EH (cell line): ENCODE data around the gene RFLNA.

Source experiments
- DNase-seq: peaks from one replicate; pipeline ENCODE4 v3.0.0-alpha.2; 2015; ENCODE audit warnings: low read depth

Gene RFLNA

GRCh38 chr12:124303579-124304313, 8.9 kb downstream of the RFLNA start:
- no peak for DNase-seq

DNA sequence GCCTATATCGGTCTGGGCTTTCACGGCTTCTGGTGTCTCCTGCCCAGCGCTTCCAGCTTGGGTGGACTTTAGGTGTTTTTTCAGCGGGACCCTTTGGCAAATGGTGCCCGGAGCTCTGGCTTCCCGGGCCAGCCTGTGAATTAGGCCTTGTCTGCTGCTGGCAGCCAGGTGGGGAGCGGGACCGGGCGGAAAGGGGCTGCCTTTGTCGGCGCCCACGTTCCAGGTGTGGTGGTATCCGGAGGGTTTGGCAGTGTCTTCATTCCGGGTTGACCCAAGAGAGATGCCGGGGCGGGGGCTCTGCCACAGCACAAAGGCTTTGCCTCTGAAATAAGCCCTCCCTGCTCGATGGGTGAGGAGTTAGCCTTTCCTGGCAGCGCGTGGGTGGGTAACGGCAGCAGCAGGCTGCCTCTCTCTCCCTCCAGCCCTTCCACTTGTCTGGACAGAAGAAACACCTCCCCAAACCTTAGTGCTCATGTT, 9.5 kb downstream of the RFLNA start:
- no peak for DNase-seq

DNA sequence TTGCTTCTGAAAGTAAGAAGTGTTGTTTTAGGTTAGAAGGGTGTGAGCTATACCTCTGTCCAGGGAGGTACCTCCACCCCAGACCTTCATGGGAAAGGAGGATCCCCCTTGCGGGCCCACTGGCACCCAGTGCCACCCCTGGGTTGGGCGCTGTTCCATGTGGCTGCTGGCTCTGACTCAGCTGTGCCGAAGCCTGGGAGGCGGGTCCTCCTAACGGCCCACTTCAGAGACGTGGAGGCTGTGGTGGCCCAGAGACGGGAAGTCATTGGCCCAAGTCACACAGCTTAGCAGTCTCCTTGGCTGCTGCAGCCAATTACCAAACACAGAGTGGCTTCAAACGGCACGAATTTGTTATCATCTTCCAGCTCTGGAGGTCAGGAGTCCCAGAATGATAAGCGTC, 10.2 kb downstream of the RFLNA start:
- no peak for DNase-seq

GRCh38 chr12:124305776-124306685, 11.1 kb downstream of the RFLNA start:
- DNase-seq, result no peak

- no peak for DNase-seq
Observed at GRCh38 chr12:124306686-124307555, 12.0 kb downstream of the RFLNA start.

- DNase-seq, result no peak
Observed at GRCh38 chr12:124307556-124307825, 12.6 kb downstream of the RFLNA start.

GRCh38 chr12:124308741-124309140, 13.8 kb downstream of the RFLNA start:
- no peak for DNase-seq

DNA sequence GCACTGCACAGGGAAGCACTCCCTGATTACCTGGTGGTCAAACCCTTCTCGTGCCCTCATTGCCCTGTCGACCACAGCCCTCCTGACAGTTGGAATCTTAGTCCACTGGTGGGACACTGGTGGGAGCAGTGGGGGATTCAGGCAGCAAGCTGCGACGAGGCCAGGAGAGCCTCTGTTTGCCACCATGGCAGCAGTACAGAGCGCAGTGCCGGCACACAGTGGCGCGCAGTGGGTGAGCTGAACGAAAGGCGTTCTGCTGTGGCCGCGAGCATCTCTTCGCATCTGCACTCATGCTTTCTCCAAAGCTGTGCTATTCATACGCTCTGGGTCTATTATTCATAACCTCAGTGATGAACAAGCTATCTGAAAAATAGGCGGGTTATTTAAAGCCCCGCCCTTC, 14.3 kb downstream of the RFLNA start:
- DNase-seq, result no peak

DNA sequence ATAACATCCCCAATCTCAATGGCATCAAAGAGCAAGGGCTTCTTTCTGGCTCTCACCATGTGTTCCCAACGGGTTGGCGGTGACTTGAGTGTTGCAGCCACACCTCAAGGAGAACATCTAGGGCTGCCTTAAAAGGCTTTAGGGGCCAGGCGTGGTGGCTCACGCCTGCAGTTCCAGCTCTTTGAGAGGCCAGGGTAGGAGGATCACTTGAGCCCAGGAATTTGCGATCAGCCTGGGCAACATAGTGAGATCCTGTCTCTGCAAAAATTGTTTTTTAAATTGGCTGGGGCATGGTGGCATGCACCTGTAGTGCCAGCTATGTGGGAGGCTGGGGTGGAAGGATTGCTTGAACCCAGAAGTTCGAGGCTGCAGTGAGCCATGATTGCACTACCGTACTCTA, 14.9 kb downstream of the RFLNA start:
- DNase-seq, result no peak

DNA sequence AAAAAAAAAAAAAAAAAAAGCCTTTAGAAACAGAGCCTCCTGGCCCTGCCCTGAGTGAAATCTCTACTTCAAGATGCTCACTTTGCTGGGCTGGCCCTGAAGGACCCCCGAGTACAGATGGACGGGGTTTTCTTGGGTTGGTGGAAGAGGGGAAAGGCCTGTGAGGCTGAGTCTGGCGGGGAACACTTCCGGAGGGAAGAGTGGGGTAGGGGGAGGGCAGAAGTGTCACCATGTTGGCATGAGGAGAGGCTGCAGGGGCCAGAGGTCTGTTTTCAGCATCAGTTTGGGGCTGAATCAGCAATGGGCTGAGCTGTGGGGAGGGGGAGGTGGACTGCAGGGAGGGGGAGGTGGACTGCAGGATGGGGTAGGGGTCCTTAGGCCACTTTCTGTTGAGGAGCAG, 15.3 kb downstream of the RFLNA start:
- DNase-seq, result no peak

GRCh38 chr12:124310785-124311184, 15.9 kb downstream of the RFLNA start:
- no peak for DNase-seq

DNA sequence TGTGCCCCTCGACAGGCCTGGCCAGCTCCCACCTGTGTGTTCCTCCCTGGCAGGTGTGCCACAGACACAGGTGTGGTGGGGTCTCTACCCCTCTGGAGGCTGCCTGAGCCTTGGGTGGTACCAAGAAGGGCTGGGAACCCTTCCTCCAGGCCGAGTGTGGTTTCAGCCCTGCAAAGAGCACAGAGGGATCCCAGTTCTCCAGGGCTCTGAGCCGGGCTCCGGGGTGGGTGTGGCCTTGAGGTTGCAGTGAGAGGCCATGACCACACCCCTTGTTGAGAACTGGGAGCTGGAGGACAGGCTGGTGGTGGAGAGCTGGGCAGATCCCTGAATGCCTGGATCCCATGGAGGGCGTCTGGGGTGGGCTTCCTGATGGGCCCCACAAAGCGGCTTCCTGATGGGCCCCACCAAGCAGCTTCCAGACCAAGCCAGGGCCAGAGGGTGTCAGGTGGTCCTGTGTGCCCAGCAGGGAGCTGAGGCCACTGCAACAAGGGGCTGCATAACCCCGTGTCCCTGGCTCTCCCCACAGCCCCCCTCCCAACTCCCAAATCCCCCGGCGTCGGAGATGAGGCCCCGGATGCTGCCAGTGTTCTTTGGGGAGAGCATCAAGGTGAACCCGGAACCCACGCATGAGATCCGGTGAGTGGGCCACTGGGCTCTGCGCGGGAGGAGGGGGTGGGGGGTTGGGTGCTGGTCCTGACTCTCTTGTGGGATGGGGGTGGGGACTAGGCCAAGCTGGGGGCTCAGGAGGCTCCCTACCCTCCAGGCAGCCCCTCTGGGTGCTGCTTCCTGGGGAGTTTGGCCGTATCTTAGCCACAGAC, 16.6 kb downstream of the RFLNA start:
- no peak for DNase-seq

- no peak for DNase-seq
Observed at GRCh38 chr12:124312601-124313000, 17.7 kb downstream of the RFLNA start.

GRCh38 chr12:124314207-124314606, 19.3 kb downstream of the RFLNA start:
- no peak for DNase-seq

DNA sequence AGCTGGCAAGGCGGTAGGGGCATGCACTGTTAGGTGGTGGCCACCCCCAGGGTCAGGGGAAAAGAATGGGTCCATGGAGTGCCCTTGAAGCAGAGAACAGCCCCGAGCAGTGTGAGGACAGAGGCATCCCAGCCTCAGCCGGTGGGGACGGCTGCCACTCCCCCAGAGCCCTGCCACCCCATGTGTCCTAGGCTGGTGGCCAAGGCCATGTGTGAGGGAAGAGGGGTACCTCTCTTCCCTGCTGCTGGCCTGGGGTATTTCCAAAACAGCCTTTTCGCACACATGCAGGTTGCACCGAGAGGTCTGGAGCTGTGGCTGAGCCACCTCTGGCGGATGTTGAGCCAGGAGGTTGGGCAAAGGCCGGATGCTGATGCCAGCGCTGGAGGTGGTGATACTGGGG, 19.9 kb downstream of the RFLNA start:
- DNase-seq, result no peak

- DNase-seq, result no peak
Observed at GRCh38 chr12:124315372-124316044, 20.6 kb downstream of the RFLNA start.

DNA sequence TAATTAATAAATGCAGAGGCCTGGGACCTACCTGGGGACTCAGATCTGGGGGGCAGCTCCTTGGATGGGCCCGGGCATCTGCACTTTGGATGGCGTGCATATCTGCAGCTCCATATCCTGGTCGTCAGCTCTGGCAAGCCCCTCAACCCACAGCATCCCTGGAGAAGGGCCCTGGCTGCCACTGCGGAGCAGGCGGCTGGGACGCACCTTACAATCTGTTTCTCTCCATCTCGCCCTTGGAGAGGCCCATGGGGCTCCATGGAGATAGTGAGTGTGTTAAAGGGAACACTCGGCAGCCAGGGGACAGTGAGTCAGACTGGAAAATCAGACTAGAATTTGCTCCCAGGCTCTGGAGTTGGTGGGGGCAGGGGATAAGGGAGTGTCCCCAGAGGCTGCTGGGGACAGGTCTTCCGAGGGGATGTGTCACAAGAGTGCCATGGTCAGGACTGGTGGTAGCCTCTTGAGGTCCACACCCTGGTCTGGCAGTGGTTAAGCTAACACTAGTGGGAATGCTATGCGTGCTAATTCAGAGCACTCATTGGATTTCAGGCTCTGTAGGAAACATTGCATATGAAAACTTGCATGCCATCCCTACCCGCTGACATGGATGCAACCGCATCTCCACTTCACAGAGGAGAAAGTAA, 21.5 kb downstream of the RFLNA start:
- DNase-seq, result no peak

DNA sequence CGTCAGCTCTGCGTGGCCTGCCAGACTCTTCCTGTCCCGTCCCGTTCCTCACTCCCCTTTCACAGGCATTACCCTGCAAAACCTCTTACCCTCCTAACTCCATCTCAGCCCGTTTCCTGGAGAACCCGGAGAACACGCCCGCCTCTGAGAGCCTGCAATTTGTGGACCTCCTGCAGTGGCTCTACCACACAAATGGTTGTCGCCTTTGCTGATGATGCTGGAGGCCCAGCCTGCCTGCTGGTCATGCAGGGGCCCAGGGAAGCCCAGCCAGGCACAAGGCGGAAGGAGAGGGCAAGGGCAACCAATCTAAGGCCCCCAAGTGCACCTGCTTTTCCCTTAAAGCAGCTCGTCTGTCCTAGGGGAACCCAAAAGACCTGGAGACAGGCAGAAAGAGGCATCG, 22.5 kb downstream of the RFLNA start:
- DNase-seq, result no peak

DNA sequence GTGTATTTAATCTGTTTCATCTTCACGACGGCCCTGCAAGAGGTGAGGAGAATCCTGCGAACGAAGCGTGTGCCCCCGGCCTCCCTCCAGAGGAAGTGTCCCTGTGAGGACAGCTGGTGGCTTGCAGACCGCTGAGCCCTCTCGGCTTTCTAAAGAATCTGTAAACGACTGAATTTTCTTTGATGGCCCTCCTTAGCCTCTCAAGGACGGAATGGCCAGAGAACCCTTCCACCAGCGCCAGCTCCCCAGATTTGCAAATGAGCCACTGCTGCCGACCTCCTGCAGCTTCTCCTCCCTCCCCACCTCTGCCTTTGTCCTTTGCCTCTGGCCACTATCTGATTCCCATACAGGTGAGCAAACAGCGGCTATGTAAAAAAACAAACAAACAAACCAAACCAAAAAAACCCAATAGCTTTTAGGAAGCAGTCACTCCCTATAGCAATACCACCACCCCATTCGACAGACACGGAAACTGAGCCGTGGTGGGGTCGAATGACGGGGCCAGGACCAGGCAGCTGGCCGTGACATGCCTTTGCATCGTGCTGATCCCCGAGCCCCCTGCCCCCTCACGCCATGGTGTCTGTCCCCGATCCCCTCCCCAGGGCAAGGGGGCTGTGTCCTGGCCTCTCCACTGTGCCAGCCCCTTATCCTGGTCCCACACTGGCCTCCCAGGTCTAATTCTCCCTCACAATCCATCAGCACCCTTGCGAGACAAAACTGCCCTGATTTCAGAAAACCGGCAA, 23.6 kb downstream of the RFLNA start:
- DNase-seq, result no peak
